Measurements from ENCODE around the gene CLIC4. TPM values are rescaled to one million over a fixed set of nuclear protein-coding genes. Genes with fewer than 3 reads are reported as not detected.

CLIC4 gene
- total and polyA plus RNA-seq, 2 of the 8 experiments (the other 6 are each of a cell fraction or from before 2014, with no cell fraction given), result 77.5 to 293 TPM

DNA sequence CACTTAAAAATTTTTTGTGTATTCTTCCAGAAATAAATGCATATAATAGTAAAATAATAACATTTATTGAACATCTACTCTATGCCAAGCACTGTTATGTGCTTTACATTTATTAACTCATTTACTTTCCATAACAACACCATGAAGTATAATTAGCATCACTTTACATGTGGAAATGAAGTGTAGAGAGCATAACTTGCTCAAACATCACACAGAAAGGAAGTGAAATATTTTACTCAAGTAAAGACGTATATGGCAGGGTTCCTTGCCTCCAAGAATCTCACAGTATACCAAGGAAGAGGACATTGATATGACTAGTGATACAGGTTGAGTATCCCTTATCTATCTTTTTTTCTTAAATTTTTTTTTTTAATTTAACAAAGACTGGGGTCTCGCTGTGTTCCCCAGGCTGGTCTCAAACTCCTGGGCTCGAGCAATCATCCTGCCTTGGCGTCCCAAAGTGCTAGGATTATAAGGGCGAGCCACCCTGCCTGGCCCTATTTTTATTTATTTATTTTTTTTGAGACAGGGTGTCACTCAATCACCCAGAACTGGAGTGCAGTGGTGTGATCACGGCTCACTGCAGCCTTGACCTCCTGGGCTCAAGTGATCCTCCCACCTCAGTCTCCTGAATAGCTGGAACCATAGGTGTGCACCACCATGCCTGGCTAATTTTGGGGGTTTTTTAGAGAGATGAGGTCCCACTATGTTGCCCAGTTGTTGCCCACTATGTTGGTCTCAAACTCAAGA, 7.7 kb upstream of the CLIC4 start:
- Histone ChIP-seq H3K36me3 (ENCODE audit: control insufficient read depth in 2 of 4, insufficient read depth in 4 of 4, low read length in 3 of 4) (no peaks in the 10 kb centered on the region), H4K91ac (replicated peaks; ENCODE audit: insufficient read length, low read length) (peak overlapping the region; percentile 89), H3K14ac (ENCODE audit: insufficient read length) (no peak overlapping the region), H3K27me3 (replicated peaks in 1 of 4; ENCODE audit: control insufficient read depth in 3 of 4, extremely low read depth in 1 of 4, insufficient read depth in 3 of 4, low read length in 3 of 4) (no peaks in the 10 kb centered on the region), H2AK5ac (ENCODE audit: low read depth, low read length) (0 out of 2 replicates have a peak overlapping the region, but pooled peaks have one; percentile 82), H3K4me1 (replicated peaks in 1 of 4; ENCODE audit: control insufficient read depth in 3 of 4, insufficient read depth in 4 of 4, low read length in 3 of 4) (peaks cover 12 to 34% (median 18%) of the 10 kb centered on the region in 4 experiments; a peak in 6 of 7 replicates), H3K56ac (replicated peaks; ENCODE audit: insufficient read length, low read depth, low read length) (no peak overlapping the region), H3K4me2 (ENCODE audit: insufficient read depth in 1 of 2, low read depth in 2 of 2, low read length in 2 of 2) (no peak overlapping the region), H3K4ac (replicated peaks; ENCODE audit: insufficient read length, low read depth, low read length) (peak overlapping the region; percentile 5), H2BK120ac (replicated peaks; ENCODE audit: low read depth, low read length) (peak overlapping the region; percentile 78), H4K5ac (ENCODE audit: insufficient read length, low read depth, low read length) (no peak overlapping the region), H3K79me1 (ENCODE audit: low read depth, low read length) (no peaks in the 10 kb centered on the region), H4K20me1 (replicated peaks in 1 of 2; ENCODE audit: control insufficient read depth in 1 of 2, insufficient read depth in 2 of 2, low read length in 2 of 2) (no peaks in the 10 kb centered on the region), H2BK5ac (ENCODE audit: low read depth, low read length) (peak overlapping the region; percentile 85; the same call in 1 of the 2 replicates), H3K23me2 (ENCODE audit: low read depth, low read length) (no peaks in the 10 kb centered on the region), H2AFZ (ENCODE audit: low read length) (no peak overlapping the region), H3K79me2 (ENCODE audit: control insufficient read depth in 1 of 2, insufficient read depth in 2 of 2, low read length in 2 of 2) (no peaks in the 10 kb centered on the region), H3K9me3 (ENCODE audit: insufficient read depth in 2 of 2, low read depth in 1 of 2, low read length in 1 of 2) (no peaks in the 10 kb centered on the region), H2BK12ac (ENCODE audit: low read depth, low read length) (no peak overlapping the region), H2BK15ac (ENCODE audit: low read length) (0 out of 2 replicates have a peak overlapping the region, but pooled peaks have one; percentile 72), H3K18ac (ENCODE audit: extremely low read depth, low read length) (no peak overlapping the region), H2BK20ac (ENCODE audit: low read length) (peak overlapping the region; percentile 93; the same call in 1 of the 2 replicates), H4K8ac (ENCODE audit: extremely low read depth, insufficient read depth, low read length) (no peak overlapping the region), H3K23ac (ENCODE audit: insufficient read length) (no peak overlapping the region), H3K4me3 (ENCODE audit: extremely low read depth in 1 of 4, insufficient read depth in 2 of 4, low read depth in 3 of 4, low read length in 4 of 4) (no peak overlapping the region), H3K27ac (ENCODE audit: low read depth, low read length) (no peak overlapping the region), H3K9ac (replicated peaks in 1 of 4; ENCODE audit: extremely low read depth in 1 of 4, low read depth in 3 of 4, low read length in 3 of 4) (no peak overlapping the region)
- no peak for FAIRE-seq
- TF ChIP-seq, protein P1, sequence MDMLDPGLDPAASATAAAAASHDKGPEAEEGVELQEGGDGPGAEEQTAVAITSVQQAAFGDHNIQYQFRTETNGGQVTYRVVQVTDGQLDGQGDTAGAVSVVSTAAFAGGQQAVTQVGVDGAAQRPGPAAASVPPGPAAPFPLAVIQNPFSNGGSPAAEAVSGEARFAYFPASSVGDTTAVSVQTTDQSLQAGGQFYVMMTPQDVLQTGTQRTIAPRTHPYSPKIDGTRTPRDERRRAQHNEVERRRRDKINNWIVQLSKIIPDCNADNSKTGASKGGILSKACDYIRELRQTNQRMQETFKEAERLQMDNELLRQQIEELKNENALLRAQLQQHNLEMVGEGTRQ (IDR thresholded peaks at IDR 0.05; ENCODE audit: low read length), result no peak
- TF ChIP-seq RBBP5 (IDR thresholded peaks at IDR 0.05; ENCODE audit: borderline replicate concordance, low read depth, low read length) (no peak), RXRA (IDR thresholded peaks at IDR 0.05; ENCODE audit: insufficient read depth, low read depth, low read length) (no peak), SIN3A (conservative IDR thresholded peaks at IDR 0.05 in 1 of 2, IDR thresholded peaks at IDR 0.05 in 1 of 2; ENCODE audit: low read depth in 1 of 2, low read length in 2 of 2) (no peak), POLR2AphosphoS5 (IDR thresholded peaks at IDR 0.05; ENCODE audit: low read depth, low read length) (no peak), GTF2F1 (IDR thresholded peaks at IDR 0.05; ENCODE audit: borderline replicate concordance, low read depth, low read length) (no peak), KDM4A (IDR thresholded peaks at IDR 0.05; ENCODE audit: low read depth, low read length, severe bottlenecking) (no peak), CBX5 (IDR thresholded peaks at IDR 0.05; ENCODE audit: low read depth, low read length) (no peak), SP4 (IDR thresholded peaks at IDR 0.05; ENCODE audit: low read length) (no peak), BCL11A (IDR thresholded peaks at IDR 0.05; ENCODE audit: low read depth in 2 of 2, low read length in 2 of 2) (no peak)
- TF ChIP-seq, protein P2, sequence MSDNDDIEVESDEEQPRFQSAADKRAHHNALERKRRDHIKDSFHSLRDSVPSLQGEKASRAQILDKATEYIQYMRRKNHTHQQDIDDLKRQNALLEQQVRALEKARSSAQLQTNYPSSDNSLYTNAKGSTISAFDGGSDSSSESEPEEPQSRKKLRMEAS (IDR thresholded peaks at IDR 0.05), result no peak
- WGBS, 2 experiments (ENCODE audit: extremely low coverage in 1 of 2, insufficient coverage in 1 of 2, insufficient read length in 1 of 2, insufficient replicate concordance in 2 of 2, low coverage in 1 of 2, low lambda C conversion rate in 2 of 2, missing lambda C conversion rate in 1 of 2), result 90% methylated on average over 6 of the region's 6 CpGs; no CpG with 5 or more reads in 1 of the 2 experiments
- DNase-seq (ENCODE audit: low read depth in 1 of 2, low spot score in 2 of 2), result no peak
- POLR2A ChIA-PET (ENCODE audit: partially characterized antibody), result interaction anchor here (1.9 kb wide), 1 partner anchor 13 kb away, joined by 12 read pairs; no protein-coding TSS in a partner anchor
- CTCF ChIA-PET (ENCODE audit: partially characterized antibody), result no interaction called here
